ENCODE measurements around the gene PIN4.
"Not testable (repeated sequence)": the region's sequence is repeated elsewhere in the genome, so short reads cannot be mapped to it uniquely, and the experiment has no call there.

PIN4 gene

GRCh38 chrX:72202792-72203401 lies 21.3 kb downstream of the PIN4 start:
- Histone ChIP-seq H3K4me1 (ENCODE audit: control insufficient read depth, insufficient read depth, low read length) (no peaks in the 10 kb centered on the region), H3K36me3 (ENCODE audit: control insufficient read depth in 2 of 2, insufficient read depth in 2 of 2, low read length in 2 of 2) (peaks cover 0 to 4% of the 10 kb centered on the region in 2 donors), H3K9me3 (ENCODE audit: control insufficient read depth in 2 of 2, low read length in 2 of 2) (no peaks in the 10 kb centered on the region), H3K9ac (ENCODE audit: low read length in 2 of 2) (no peak overlapping the region), H3K4me3 (ENCODE audit: low read length in 2 of 2) (no peak overlapping the region), H3K27ac (ENCODE audit: low read length) (no peak overlapping the region), H3K27me3 (ENCODE audit: control insufficient read depth in 1 of 2, insufficient read depth in 2 of 2, low read length in 2 of 2) (peaks cover 0 to 3% of the 10 kb centered on the region in 2 donors)

- H3K27me3 ChIP-seq (ENCODE audit: control insufficient read depth in 1 of 2, insufficient read depth in 2 of 2, low read length in 2 of 2) = peaks cover 0 to 3% of the 10 kb centered on the region in 2 donors
- H3K9me3 ChIP-seq (ENCODE audit: control insufficient read depth in 2 of 2, low read length in 2 of 2) = no peaks in the 10 kb centered on the region
- peaks cover 4 to 6% of the 10 kb centered on the region in 2 donors for H3K36me3 ChIP-seq (ENCODE audit: control insufficient read depth in 2 of 2, insufficient read depth in 2 of 2, low read length in 2 of 2)
- no peak overlapping the region for H3K27ac ChIP-seq (ENCODE audit: low read length)
- H3K4me3 ChIP-seq (ENCODE audit: low read length in 2 of 2) = no peak overlapping the region
- H3K4me1 ChIP-seq (ENCODE audit: control insufficient read depth, insufficient read depth, low read length) = no peaks in the 10 kb centered on the region
- no peak overlapping the region for H3K9ac ChIP-seq (ENCODE audit: low read length in 2 of 2)
Observed at GRCh38 chrX:72203421-72203820, 21.9 kb downstream of the PIN4 start.

GRCh38 chrX:72205706-72206105 lies 24.1 kb downstream of the PIN4 start:
- no peaks in the 10 kb centered on the region for H3K27me3 ChIP-seq (ENCODE audit: control insufficient read depth in 1 of 2, insufficient read depth in 2 of 2, low read length in 2 of 2)
- H3K9me3 ChIP-seq (ENCODE audit: control insufficient read depth in 2 of 2, low read length in 2 of 2) = no peaks in the 10 kb centered on the region
- no peaks in the 10 kb centered on the region for H3K4me1 ChIP-seq (ENCODE audit: control insufficient read depth, insufficient read depth, low read length)
- H3K36me3 ChIP-seq (ENCODE audit: control insufficient read depth in 2 of 2, insufficient read depth in 2 of 2, low read length in 2 of 2) = peaks cover 4 to 5% of the 10 kb centered on the region in 2 donors
- H3K4me3 ChIP-seq (ENCODE audit: low read length in 2 of 2) = no peak overlapping the region
- no peak overlapping the region for H3K27ac ChIP-seq (ENCODE audit: low read length)
- no peak overlapping the region for H3K9ac ChIP-seq (ENCODE audit: low read length in 2 of 2)

GRCh38 chrX:72207366-72207765 lies 25.8 kb downstream of the PIN4 start:
- Histone ChIP-seq H3K9ac (ENCODE audit: low read length in 2 of 2) (no peak overlapping the region), H3K27me3 (ENCODE audit: control insufficient read depth in 1 of 2, insufficient read depth in 2 of 2, low read length in 2 of 2) (no peaks in the 10 kb centered on the region), H3K4me1 (ENCODE audit: control insufficient read depth, insufficient read depth, low read length) (no peaks in the 10 kb centered on the region), H3K4me3 (ENCODE audit: low read length in 2 of 2) (no peak overlapping the region), H3K27ac (ENCODE audit: low read length) (no peak overlapping the region), H3K9me3 (ENCODE audit: control insufficient read depth in 2 of 2, low read length in 2 of 2) (no peaks in the 10 kb centered on the region), H3K36me3 (ENCODE audit: control insufficient read depth in 2 of 2, insufficient read depth in 2 of 2, low read length in 2 of 2) (peaks cover 4 to 5% of the 10 kb centered on the region in 2 donors)

GRCh38 chrX:72208126-72208800 lies 26.7 kb downstream of the PIN4 start:
- H3K4me3 ChIP-seq (ENCODE audit: low read length in 2 of 2) = no peak overlapping the region
- H3K27ac ChIP-seq (ENCODE audit: low read length) = no peak overlapping the region
- H3K9me3 ChIP-seq (ENCODE audit: control insufficient read depth in 2 of 2, low read length in 2 of 2) = no peaks in the 10 kb centered on the region
- no peaks in the 10 kb centered on the region for H3K4me1 ChIP-seq (ENCODE audit: control insufficient read depth, insufficient read depth, low read length)
- H3K36me3 ChIP-seq (ENCODE audit: control insufficient read depth in 2 of 2, insufficient read depth in 2 of 2, low read length in 2 of 2) = peaks cover 4 to 5% of the 10 kb centered on the region in 2 donors
- no peak overlapping the region for H3K9ac ChIP-seq (ENCODE audit: low read length in 2 of 2)
- H3K27me3 ChIP-seq (ENCODE audit: control insufficient read depth in 1 of 2, insufficient read depth in 2 of 2, low read length in 2 of 2) = no peaks in the 10 kb centered on the region

GRCh38 chrX:72216973-72217372 lies 35.4 kb downstream of the PIN4 start:
- Histone ChIP-seq H3K27ac (ENCODE audit: low read length) (no peak overlapping the region), H3K36me3 (ENCODE audit: control insufficient read depth in 2 of 2, insufficient read depth in 2 of 2, low read length in 2 of 2) (no peaks in the 10 kb centered on the region), H3K9me3 (ENCODE audit: control insufficient read depth in 2 of 2, low read length in 2 of 2) (no peaks in the 10 kb centered on the region), H3K27me3 (ENCODE audit: control insufficient read depth in 1 of 2, insufficient read depth in 2 of 2, low read length in 2 of 2) (no peaks in the 10 kb centered on the region), H3K9ac (ENCODE audit: low read length in 2 of 2) (no peak overlapping the region), H3K4me3 (ENCODE audit: low read length in 2 of 2) (no peak overlapping the region), H3K4me1 (ENCODE audit: control insufficient read depth, insufficient read depth, low read length) (no peaks in the 10 kb centered on the region)

GRCh38 chrX:72220375-72220774 lies 38.8 kb downstream of the PIN4 start:
- not testable (repeated sequence) for H3K4me1 ChIP-seq (ENCODE audit: control insufficient read depth, insufficient read depth, low read length); H3K4me3 ChIP-seq (ENCODE audit: low read length in 2 of 2); H3K27ac ChIP-seq (ENCODE audit: low read length); H3K27me3 ChIP-seq (ENCODE audit: control insufficient read depth in 1 of 2, insufficient read depth in 2 of 2, low read length in 2 of 2); H3K9me3 ChIP-seq (ENCODE audit: control insufficient read depth in 2 of 2, low read length in 2 of 2); H3K9ac ChIP-seq (ENCODE audit: low read length in 2 of 2); H3K36me3 ChIP-seq (ENCODE audit: control insufficient read depth in 2 of 2, insufficient read depth in 2 of 2, low read length in 2 of 2)

GRCh38 chrX:72230290-72230689 lies 48.7 kb downstream of the PIN4 start:
- no peaks in the 10 kb centered on the region for H3K36me3 ChIP-seq (ENCODE audit: control insufficient read depth in 2 of 2, insufficient read depth in 2 of 2, low read length in 2 of 2)
- H3K27ac ChIP-seq (ENCODE audit: low read length) = no peak overlapping the region
- H3K4me3 ChIP-seq (ENCODE audit: low read length in 2 of 2) = no peak overlapping the region
- H3K9me3 ChIP-seq (ENCODE audit: control insufficient read depth in 2 of 2, low read length in 2 of 2) = peaks cover 0 to 5% of the 10 kb centered on the region in 2 donors
- H3K4me1 ChIP-seq (ENCODE audit: control insufficient read depth, insufficient read depth, low read length) = no peaks in the 10 kb centered on the region
- H3K27me3 ChIP-seq (ENCODE audit: control insufficient read depth in 1 of 2, insufficient read depth in 2 of 2, low read length in 2 of 2) = peaks cover 0 to 2% of the 10 kb centered on the region in 2 donors
- no peak overlapping the region for H3K9ac ChIP-seq (ENCODE audit: low read length in 2 of 2)

GRCh38 chrX:72236841-72237240 lies 55.3 kb downstream of the PIN4 start:
- Histone ChIP-seq H3K4me1 (ENCODE audit: control insufficient read depth, insufficient read depth, low read length) (no peaks in the 10 kb centered on the region), H3K27me3 (ENCODE audit: control insufficient read depth in 1 of 2, insufficient read depth in 2 of 2, low read length in 2 of 2) (peaks cover 0 to 2% of the 10 kb centered on the region in 2 donors), H3K9ac (ENCODE audit: low read length in 2 of 2) (no peak overlapping the region), H3K36me3 (ENCODE audit: control insufficient read depth in 2 of 2, insufficient read depth in 2 of 2, low read length in 2 of 2) (no peaks in the 10 kb centered on the region), H3K27ac (ENCODE audit: low read length) (no peak overlapping the region), H3K4me3 (ENCODE audit: low read length in 2 of 2) (no peak overlapping the region), H3K9me3 (ENCODE audit: control insufficient read depth in 2 of 2, low read length in 2 of 2) (no peaks in the 10 kb centered on the region)

GRCh38 chrX:72238183-72238582 lies 56.6 kb downstream of the PIN4 start:
- no peaks in the 10 kb centered on the region for H3K4me1 ChIP-seq (ENCODE audit: control insufficient read depth, insufficient read depth, low read length)
- H3K4me3 ChIP-seq (ENCODE audit: low read length in 2 of 2) = no peak overlapping the region
- no peaks in the 10 kb centered on the region for H3K36me3 ChIP-seq (ENCODE audit: control insufficient read depth in 2 of 2, insufficient read depth in 2 of 2, low read length in 2 of 2)
- peaks cover 0 to 4% of the 10 kb centered on the region in 2 donors for H3K27me3 ChIP-seq (ENCODE audit: control insufficient read depth in 1 of 2, insufficient read depth in 2 of 2, low read length in 2 of 2)
- H3K27ac ChIP-seq (ENCODE audit: low read length) = no peak overlapping the region
- H3K9me3 ChIP-seq (ENCODE audit: control insufficient read depth in 2 of 2, low read length in 2 of 2) = no peaks in the 10 kb centered on the region
- no peak overlapping the region for H3K9ac ChIP-seq (ENCODE audit: low read length in 2 of 2)
